Hindlimb muscle (tissue), 1 donor: Measurements from ENCODE around the gene RHBDL3. TPM values are rescaled to one million over a fixed set of nuclear protein-coding genes. Genes with fewer than 3 reads are reported as not detected.
"Not testable (repeated sequence)": the region's sequence is repeated elsewhere in the genome, so short reads cannot be mapped to it uniquely, and the experiment has no call there.

ENCODE experiments used
- DNase-seq: peaks from one replicate; pipeline ENCODE4 v3.0.0-alpha.2; 2013
- polyA plus RNA-seq: library from polyadenylated mRNA; unstranded; fragments of 120-200 nt; gene quantifications from one replicate; pipeline ENCODE4 v1.2.1, GENCODE V29; 2013; ENCODE audit not compliant: insufficient read length

Gene RHBDL3
- polyA plus RNA-seq, 1 donor, result 1.7 TPM

DNA sequence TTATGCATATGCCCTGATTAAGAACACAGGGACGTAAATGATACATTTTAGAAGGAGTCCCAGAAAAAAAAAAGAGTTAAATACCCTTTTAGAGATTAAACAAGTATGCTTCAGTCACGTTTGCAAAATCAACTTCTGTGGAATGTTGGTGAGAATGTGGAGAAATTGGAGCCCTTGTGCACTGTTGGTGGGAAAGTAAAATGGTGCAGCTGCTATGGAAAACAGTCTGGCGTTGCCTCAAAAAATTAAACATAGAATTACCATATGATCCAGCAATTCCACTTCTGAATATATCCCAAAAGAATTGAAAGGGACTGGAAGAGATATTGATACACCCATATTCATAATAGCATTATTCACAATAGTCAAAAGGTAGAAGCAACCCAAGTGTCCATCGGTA is 26.5 kb downstream of the RHBDL3 start:
- no peak for DNase-seq

DNA sequence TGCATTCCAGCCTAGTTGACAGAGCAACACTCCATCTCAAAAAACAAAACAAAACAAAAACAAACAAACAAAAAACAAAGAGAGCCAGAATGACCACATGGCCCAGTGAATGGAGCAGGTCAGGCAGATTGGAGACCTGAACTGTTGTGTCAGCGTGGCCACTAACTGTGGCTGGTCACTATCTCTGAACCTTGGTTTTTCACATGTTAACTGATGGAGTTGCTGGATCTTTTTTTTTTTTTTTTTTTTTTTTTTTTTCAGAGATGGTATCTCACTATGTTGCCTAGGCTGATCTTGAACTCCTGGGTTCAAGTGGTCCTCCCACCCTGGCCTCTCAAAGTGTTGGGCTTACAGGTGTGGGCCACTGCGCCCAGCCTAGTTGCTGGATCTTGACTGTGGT is 31.8 kb downstream of the RHBDL3 start:
- DNase-seq, result no peak

DNA sequence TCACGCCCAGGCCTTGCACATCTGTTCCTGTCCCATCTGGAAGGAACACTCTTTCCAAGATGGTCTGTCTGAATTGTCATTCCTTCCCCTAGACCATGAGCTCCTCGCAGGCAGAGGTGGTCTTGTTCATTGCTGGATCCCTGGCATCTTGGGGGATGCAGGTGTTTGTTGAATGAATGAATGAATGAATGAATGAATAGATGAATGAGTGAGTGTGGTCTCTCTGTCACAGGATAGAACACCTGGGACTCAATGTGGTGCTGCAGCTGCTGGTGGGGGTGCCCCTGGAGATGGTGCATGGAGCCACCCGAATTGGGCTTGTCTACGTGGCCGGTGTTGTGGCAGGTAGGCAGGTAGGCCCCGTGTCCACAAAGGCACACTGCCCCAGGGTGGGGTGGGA is 32.2 kb downstream of the RHBDL3 start:
- no peak for DNase-seq

DNA sequence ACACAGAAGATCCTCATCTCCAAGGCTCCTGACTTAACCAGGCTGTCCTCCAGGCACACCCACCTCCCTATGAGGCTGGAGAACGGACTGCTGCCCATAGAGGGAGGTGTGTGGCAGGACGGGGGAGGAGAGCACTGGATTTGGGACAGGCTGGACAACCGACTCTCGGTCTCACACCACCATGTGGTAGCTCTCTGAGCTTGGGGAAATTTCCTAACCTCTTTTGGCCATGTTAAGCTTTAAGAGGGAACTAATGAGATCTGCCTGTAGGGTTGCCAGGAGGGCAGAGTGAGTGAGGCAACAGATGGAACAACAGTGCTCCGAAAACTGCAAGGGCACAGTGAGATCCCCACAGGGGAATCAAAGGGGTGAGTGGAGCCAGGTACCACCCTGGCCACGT is 32.7 kb downstream of the RHBDL3 start:
- no peak for DNase-seq

DNA sequence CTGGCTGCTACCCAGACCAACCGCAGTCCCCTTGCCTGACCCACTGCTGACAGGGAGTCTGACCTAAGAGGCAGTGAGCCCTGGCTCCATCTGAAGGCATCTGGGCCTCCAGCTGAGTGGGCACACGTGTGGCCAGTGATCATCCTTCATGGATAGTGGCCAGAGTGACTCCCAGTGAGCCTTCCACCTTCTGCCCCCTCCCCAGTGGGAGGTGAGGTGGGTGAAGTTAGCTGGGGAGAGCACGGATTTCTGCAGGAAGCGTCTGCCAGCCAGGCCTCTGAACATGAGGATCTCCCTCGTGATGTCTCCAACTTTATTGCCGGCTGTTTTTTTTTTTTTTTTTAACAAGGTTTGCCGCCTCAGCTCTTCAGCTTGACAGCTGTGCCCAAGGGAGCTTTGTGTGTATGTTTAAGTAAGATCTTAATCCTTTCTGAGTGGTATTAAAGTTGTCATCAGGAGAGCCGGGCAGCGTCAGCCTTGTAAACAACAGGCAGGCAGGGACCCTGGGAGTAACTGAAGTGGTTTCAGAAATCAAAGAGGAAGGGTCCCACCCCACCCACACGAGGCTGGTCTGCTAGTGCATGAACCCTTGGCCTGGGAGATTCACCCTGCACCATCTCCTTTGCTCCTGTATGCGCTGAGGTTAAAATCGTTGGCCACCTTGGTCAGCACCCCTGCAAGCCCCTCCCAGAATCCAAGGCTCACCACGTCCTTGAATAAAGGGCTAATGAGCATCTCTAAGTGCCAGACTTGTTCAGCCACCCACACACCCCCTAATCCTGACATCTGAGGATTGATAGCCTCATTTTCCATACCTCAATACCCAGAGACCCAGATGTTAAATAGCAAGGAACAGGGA is 33.3 kb downstream of the RHBDL3 start:
- no peak for DNase-seq

DNA sequence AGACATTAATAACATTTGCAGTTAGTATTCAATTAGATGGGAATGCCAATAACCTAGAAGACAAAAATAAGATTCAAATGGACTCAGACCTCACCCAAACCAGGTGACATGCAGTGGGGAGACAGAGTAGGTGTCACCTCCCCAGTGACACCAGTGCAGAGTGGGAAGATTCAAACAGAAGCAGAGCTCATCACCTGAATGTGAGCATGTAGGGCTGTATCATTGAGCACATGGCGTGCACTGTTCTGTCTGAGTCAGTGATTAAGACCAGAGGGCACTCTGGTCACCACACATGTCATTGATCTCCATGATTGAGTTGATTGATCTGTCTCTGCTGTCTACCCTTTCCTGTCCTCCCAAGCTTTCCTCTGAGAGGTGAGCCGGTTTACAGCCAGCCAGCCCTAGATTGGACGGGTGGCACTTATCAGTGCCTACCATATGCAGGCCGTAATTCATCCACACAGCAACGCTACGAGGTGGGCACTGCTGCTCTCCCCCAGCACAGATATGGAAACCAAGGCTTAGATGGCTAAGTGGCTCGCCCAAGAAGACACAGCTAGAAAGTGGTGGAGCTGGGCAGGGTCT is 34.0 kb downstream of the RHBDL3 start:
- no peak for DNase-seq

DNA sequence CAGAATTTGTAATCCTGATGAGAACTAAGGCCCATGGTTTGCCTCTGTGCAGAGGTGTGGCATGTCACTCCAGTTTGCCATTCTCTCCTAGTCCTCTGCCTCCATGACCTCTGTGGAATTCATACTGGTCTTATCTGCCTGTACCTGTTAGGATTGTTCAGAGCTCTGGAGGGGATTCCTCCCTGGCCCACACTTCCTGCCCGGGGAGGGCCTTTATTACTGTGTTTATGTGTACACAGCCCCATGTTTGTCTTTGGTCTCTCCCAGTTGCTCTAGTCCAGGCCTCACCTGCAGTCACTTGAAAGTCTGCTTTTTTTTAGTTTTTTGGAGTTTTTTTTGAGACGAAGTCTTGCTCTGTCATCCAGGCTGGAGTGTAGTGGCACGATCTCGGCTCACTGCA is 36.4 kb downstream of the RHBDL3 start:
- no peak for DNase-seq

DNA sequence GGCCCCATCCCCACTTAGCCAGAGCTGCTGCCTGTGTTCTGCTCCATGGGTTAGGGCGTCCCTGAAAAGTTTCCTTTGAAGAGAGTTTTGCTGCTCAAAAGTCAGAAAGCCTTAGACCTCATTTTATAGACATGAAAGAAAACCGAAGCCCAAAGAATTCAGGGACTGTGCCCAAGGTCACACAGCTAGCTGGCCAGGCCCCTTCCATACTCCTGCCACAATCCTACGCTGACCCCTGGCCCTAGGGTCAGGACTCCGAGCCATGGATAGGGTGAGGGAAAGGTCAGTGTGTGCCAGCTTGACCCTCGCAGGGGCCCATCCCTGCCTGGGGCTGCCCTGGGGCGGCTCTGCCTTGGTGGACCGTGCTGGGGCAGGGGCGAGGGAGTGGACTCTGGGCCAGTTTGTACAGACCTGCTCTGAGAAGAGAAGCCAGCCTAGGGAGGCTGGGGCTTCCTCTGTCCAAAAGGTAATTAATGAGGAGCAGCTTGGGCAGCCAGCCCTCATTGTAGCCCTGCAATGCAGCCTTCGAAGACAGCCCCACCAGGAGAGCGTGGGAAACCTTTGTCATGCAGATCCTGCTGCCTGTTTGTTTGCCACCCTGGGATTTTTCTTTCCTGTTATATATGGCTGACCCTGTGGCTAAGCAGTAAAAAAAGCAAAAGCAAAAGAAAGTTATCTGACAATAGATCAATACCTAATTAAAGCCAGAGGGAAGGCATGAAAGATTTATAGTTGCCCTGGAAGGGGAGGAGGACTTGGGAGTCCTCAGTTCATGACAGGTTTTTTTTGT is 37.4 kb downstream of the RHBDL3 start:
- no peak for DNase-seq

DNA sequence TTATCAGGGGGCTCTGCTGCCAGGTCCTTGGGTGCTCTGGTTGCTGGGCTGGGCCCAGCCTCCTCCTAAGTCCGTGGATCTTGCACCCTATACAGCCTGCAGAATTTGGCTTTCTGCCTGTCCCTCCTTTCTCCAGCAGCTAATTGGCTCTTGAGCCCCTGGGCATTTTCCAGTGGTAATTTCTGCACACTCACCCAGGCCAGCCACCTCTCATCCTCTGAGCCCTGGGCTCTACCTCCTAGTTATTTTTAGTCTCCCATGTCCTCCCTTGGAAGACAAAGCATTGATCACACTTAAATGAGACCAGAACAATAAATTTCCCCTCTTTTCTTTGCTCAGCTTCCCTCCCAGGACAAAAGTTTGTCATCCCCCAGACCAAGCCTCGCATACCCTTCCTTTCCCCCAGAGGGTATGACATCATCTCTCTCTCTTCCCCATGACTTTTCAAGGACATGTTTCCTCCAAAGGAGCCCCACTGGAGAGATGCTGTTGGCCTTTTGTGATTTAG is 38.2 kb downstream of the RHBDL3 start:
- no peak for DNase-seq

DNA sequence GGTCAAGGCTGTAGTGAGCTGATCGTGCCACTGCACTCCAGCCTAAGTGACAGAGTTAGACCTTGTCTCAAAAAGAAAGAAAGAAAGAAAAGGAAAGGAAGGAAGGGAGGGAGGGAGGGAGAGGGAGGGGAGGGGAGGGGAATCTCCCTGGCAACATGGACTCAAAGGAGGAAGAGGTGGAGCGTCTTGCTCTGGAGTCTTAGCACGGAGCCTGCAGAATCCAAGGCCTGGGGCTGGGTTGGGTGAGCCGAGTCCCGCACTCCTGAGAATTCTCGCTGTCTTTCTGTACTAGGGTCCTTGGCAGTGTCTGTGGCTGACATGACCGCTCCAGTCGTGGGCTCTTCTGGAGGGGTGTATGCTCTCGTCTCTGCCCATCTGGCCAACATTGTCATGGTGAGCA is 39.4 kb downstream of the RHBDL3 start:
- no peak for DNase-seq

DNA sequence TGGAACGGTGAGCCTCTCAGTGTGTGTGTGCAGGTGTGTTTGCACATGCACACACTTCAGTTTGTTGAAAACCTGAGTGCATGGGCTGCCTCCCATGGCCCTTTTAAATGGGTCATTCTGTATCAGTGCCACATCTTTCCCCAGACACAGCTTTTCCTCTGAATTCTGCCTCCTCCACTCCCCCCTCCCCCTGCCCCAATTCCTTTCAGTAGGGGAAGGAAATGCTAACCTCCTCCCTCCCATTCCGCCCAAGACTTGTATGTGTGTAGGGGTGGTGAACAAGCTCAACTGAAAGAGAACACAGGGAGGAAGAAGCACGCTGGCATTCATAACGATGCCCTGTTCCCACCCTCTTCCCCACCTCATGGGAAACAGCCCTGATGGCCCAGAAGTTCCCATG is 42.0 kb downstream of the RHBDL3 start:
- DNase-seq, result no peak

DNA sequence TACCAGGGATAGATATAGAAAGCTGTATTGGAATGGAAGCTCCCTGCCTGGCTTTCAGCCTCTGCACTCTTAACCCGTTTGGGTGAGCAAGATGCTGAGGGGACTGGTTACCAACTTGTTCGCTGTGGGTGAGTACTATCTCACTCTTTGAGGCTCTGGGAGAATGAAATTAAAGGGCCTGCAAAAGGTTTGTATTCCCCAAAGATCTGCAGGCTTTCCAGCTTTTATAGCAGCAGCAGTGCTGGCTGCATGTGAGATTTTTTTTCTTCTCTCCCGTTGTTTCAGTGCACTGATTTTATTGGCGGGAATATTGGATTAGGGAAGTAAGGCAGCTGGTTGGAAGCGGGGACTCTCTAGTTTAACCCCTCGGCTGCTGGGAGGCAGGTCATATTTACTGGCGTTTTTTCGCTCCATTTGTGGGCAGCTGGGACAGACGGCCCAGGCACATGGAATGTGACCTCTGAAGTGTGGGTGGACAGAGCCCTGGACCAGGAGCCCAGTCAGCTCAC is 45.5 kb downstream of the RHBDL3 start:
- DNase-seq, result peak; percentile 70

DNA sequence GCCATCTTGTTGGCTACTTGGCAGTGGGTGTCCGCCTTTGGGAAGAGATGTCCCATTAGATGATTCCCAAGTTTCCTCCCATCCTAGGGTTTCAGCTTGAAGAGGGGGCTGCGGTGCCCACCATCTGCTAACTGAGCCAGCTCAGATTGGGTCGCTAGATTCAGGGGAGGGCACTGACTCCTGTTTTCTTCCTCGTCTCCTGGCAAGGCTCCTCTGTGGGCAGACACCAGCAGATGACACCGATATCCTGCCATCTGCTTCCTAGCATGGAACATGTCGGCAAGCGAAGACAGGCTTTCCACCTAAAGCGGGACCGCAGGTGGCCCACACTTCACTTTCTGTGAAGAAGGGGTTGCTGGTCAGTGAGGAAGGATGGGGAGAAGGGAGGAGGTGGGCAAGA is 49.0 kb downstream of the RHBDL3 start:
- no peak for DNase-seq

DNA sequence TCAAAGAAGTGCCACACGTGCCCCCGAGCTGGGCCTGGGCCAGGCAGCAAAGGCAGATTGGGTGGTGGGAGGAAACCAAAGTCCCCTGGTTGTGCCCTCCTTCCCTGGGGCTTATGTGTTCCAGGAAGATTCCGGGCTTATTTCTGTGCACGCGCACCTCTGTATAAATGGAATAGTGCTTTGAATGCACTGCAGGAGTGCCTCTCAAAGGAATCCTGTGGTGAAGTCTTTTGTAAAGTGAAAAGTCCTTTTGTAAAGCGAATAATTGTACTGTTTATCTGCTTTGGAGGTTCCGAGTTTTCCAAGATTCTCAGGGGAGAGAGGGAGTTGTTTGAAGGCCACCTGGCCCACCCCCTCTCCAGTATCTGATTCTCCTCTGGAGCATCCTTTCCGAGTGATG is 49.5 kb downstream of the RHBDL3 start:
- DNase-seq, result no peak

DNA sequence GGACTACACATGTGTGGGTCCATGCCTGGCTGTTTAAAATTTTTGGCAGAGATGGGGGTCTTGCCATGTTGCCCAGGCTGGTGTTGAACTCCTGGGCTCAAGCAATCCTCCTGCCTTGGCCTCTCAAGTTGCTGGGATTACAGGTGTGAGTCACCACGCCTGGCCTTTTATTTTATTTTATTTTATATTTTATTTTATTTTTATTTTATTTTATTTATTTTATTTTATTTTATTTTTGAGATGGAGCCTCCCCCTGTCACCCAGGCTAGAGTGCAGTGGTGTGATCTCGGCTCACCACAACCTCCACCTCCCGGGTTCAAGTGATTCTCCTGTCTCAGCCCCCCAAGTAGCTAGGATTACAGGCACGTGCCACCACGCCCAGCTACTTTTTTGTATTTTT is 51.0 kb downstream of the RHBDL3 start:
- not testable (repeated sequence) for DNase-seq

DNA sequence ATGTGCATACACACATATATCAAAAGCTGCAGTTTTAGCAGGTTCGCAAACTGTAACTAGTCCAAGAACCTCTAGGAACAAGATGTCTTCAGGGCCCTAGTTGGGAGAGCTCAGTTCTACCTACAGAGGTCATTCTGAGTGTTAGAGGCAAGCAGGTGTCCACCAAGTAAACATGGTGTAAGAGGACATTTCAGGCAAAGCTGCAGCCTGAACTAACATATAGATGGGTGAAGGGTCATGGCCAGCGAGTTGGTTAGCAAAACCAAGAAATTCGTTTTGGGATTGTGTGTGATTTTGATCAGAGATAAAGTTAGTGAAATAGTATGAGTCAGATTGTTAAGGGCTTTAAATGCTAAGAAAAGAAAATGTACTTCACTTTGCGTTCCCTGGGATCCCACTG is 51.7 kb downstream of the RHBDL3 start:
- no peak for DNase-seq

DNA sequence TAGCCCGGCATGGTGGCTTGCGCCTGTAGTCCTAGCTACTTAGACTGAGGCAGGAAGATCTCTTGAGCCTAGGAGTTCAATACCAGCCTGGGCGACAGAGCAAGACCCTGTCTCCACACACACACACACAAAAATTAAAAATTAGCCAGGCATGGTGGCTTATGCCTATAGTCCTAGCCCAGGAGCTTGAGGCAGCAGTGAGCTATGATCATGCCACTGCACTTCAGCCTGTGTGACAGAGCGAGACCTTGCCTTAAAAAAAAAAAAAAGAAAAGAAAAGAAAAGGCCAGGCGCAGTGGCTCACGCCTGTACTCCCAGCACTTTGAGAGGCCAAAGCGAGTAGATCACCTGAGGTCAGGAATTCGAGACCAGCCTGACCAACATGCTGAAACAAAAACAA is 52.4 kb downstream of the RHBDL3 start:
- no peak for DNase-seq

DNA sequence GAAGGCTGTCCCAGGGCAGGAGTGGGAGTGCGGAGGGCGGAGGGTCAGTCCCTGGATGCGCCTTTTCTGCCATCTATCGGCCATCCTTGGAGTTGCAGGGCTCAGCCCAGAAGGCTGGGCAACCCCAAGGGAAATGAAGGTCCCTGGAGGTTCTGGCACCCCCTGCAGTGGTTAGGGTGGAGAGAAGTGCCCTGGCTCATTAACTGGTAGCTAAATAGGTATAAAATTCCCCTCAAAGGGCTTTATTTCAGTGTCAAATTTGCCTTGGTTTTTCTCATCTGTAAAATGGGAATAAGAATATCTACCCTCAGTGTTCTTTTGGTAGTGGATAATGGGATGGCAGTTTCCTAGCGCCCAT is 53.9 kb downstream of the RHBDL3 start:
- peak; percentile 54 for DNase-seq

DNA sequence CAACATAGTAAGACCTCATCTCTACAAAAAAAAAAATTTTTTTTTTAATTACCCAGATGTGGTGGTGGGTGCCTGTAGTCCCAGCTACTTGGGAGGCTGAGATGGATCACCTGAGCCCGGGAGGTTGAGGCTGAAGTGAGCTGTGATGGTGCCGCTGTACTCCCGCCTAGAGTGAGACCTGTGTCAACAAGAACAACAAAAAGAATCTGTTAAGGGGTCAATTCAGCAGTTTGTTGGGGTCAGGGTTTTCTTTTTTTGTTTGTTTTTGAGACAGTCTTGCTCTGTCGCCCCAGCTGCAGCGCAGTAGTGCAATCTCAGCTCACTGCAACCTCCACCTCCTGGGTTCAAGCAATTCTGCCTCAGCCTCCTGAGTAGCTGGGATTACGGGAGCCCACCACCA is 54.4 kb downstream of the RHBDL3 start:
- DNase-seq, result not testable (repeated sequence)

DNA sequence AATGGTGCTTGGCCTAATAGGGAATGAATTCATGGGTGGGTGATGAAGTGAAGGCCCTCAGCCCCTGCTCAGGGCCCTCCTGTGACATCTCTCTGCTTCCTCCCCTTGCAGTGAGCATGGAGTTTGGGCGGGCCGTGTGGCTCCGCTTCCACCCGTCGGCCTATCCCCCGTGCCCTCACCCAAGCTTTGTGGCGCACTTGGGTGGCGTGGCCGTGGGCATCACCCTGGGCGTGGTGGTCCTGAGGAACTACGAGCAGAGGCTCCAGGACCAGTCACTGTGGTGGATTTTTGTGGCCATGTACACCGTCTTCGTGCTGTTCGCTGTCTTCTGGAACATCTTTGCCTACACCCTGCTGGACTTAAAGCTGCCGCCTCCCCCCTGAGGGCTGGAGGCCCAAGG is 55.2 kb downstream of the RHBDL3 start:
- no peak for DNase-seq

DNA sequence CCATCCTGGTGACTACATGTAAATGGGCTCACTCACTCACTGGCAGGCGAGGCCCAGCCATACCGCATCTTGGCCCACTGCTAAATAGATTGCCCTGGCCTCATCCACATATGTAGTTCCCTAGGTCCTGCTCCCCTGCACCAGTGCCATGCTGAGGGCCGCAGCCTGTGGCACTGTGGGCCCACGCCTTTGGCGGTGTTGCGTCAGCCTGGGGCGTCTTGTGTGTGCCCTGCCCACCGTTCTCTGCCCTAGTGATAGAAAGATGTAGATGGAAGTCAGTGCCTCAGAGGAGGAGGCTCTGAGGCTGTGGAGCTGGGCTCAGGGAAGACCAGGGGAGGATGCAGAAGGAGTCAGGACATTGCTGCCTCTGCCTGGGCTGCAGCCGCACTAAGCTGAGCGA is 57.4 kb downstream of the RHBDL3 start:
- no peak for DNase-seq

DNA sequence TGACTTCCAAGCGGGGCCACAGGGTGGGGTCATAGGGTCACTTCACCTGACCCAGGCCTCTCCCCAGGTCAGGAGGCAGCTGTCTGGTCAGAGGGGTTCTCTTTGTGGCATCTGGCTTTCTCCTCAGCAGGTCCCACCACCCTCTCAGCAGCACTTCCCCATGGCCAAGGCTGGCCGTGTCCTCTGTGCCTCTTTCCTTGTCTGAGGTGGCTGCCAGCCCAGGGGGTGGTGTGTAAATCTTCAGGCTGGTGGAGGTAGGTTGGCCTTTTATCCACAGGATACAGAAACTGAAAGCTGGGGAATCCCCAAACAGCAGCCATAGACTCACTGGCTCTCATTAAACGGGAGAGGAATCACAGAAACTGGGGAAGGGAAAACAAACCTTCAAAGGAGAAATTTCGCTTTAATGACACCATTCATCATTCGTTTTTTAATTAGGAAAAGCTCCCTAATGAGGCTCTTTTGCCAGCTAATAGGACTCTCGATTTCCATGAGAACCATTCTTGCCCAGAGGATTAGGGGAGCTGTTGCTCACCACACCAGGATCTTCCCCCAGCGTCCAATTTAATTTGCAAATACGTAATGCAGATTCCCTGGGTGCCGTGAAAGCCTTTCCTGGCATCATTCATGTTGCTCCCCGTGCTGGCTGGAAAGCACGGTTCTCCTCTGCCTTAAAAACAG is 58.3 kb downstream of the RHBDL3 start:
- no peak for DNase-seq

DNA sequence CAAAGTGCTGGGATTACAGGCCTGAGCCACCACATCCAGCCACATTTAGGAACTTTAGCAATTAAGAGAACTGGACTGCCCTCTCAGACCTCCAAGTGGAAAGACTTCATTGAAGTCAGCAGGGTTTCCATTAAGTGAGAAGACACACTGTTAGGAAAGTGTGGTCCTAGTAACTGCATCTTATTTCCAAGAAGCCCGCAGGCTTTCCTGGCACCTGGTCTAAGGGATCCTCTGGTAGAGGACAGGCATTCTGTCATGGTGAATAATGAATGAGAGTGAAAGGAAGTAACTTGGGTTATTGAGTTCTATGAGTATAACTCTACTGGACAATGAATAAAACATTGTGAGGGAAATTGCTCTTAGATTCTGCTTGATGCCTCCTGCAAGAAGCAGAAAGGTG is 62.3 kb downstream of the RHBDL3 start:
- no peak for DNase-seq
